IMR-90 (cell line): ENCODE data around the gene PRKACA.

Experiments used
- CEBPB ChIP-seq: IDR thresholded peaks from 2 replicates; pipeline ENCODE4 v1.6.1; 2012; ENCODE audit warnings: low read depth, low read length, improper control_type of control experiment
- CTCF ChIP-seq: conservative IDR thresholded peaks from 2 replicates; pipeline ENCODE4 v1.5.1; 2012; ENCODE audit warnings: mild to moderate bottlenecking, low read depth, low read length, improper control_type of control experiment
- ELK1 ChIP-seq: fragments of 150-350 bp; IDR thresholded peaks from 2 replicates; pipeline ENCODE4 v1.6.1; 2016; ENCODE audit warnings: low read depth, mild to moderate bottlenecking, low read length, moderate library complexity, borderline replicate concordance
- FOS ChIP-seq: fragments of 150-350 bp; IDR thresholded peaks from 2 replicates; pipeline ENCODE4 v1.6.1; 2016; ENCODE audit warnings: low read depth, low read length
- MAFK ChIP-seq: IDR thresholded peaks from 2 replicates; pipeline ENCODE4 v1.6.1; 2012; ENCODE audit warnings: low read depth, low read length, improper control_type of control experiment
- NFE2L2 ChIP-seq: fragments of 150-350 bp; IDR thresholded peaks from 2 replicates; pipeline ENCODE4 v1.6.1; 2016; ENCODE audit warnings: low read depth, mild to moderate bottlenecking, low read length
- POLR2A ChIP-seq: IDR thresholded peaks from 2 replicates; pipeline ENCODE4 v1.6.1; 2012; ENCODE audit warnings: mild to moderate bottlenecking, low read depth, low read length
- RAD21 ChIP-seq: IDR thresholded peaks from 2 replicates; pipeline ENCODE4 v1.6.1; 2012; ENCODE audit warnings: low read length, improper control_type of control experiment
- RCOR1 ChIP-seq: IDR thresholded peaks from 2 replicates; pipeline ENCODE4 v1.6.1; 2012; ENCODE audit warnings: mild to moderate bottlenecking, low read length, improper control_type of control experiment; ENCODE audit not compliant: insufficient replicate concordance
- USF2 ChIP-seq: fragments of 150-350 bp; IDR thresholded peaks from 2 replicates; pipeline ENCODE4 v1.6.1; 2017; ENCODE audit warnings: mild to moderate bottlenecking, antibody characterized with exemption, low read length, low read depth

GRCh38 chr19:14096272-14096992, 21.1 kb downstream of the PRKACA start:
- no peak for TF ChIP-seq POLR2A
- 0 out of 2 replicates have a peak, but pooled peaks have one; percentile 2 for TF ChIP-seq CTCF
- no peak for TF ChIP-seq RAD21
- TF ChIP-seq FOS = no peak
- no peak for TF ChIP-seq RCOR1
- TF ChIP-seq ELK1 = no peak
- no peak for TF ChIP-seq CEBPB
- no peak for TF ChIP-seq MAFK
- no peak for TF ChIP-seq USF2
- no peak for TF ChIP-seq NFE2L2
